ENCODE measurements around the gene PRIM2. TPM values are rescaled to one million over a fixed set of nuclear protein-coding genes. Genes with fewer than 3 reads are reported as not detected.
"Not testable (repeated sequence)": the region's sequence is repeated elsewhere in the genome, so short reads cannot be mapped to it uniquely, and the experiment has no call there.

PRIM2 gene
- total and polyA plus RNA-seq, 8 donors, result 11.2 to 18.8 (median 14.8) TPM

- H3K4me3 ChIP-seq, result no peak overlapping the region
- no peaks in the 10 kb centered on the region for H3K27me3 ChIP-seq
- intact Hi-C loops (cut with DNase I), result no loop called here
- no peaks in the 10 kb centered on the region for H3K36me3 ChIP-seq
- no peak for ATAC-seq
- TF ChIP-seq CTCF (IDR thresholded peaks at IDR 0.05), result no peak
- H3K4me1 ChIP-seq, result no peaks in the 10 kb centered on the region
- H3K27ac ChIP-seq, result no peak overlapping the region
- no peak for DNase-seq
- H3K9me3 ChIP-seq, result no peaks in the 10 kb centered on the region
Observed at GRCh38 chr6:57423468-57423867, 106.0 kb downstream of the PRIM2 start.

- intact Hi-C loops (cut with DNase I); H3K36me3 ChIP-seq; DNase-seq; H3K9me3 ChIP-seq; ATAC-seq; H3K4me3 ChIP-seq; H3K27ac ChIP-seq; H3K27me3 ChIP-seq: not testable (repeated sequence)
- peaks cover 4 to 25% of the 10 kb centered on the region in 2 donors for H3K4me1 ChIP-seq
Observed at GRCh38 chr6:57431742-57432141, 114.3 kb downstream of the PRIM2 start.

- intact Hi-C loops (cut with DNase I), result no loop called here
- Histone ChIP-seq H3K27me3 (no peaks in the 10 kb centered on the region), H3K4me1 (peaks cover 4 to 25% of the 10 kb centered on the region in 2 donors), H3K27ac (no peak overlapping the region), H3K9me3 (no peaks in the 10 kb centered on the region), H3K36me3 (no peaks in the 10 kb centered on the region), H3K4me3 (no peak overlapping the region)
- no peak for ATAC-seq
- no peak for DNase-seq
- TF ChIP-seq CTCF (IDR thresholded peaks at IDR 0.05), result no peak
Observed at GRCh38 chr6:57432157-57432556, 114.7 kb downstream of the PRIM2 start.

GRCh38 chr6:57432919-57433684 lies 115.7 kb downstream of the PRIM2 start:
- intact Hi-C loops (cut with DNase I), result no loop called here
- Histone ChIP-seq H3K4me3 (no peak overlapping the region), H3K9me3 (no peaks in the 10 kb centered on the region), H3K27ac (no peak overlapping the region), H3K4me1 (peaks cover 4 to 25% of the 10 kb centered on the region in 2 donors), H3K36me3 (no peaks in the 10 kb centered on the region), H3K27me3 (no peaks in the 10 kb centered on the region)
- TF ChIP-seq CTCF (IDR thresholded peaks at IDR 0.05), result no peak
- DNase-seq, result no peak
- no peak for ATAC-seq

- intact Hi-C loops (cut with DNase I); H3K27ac ChIP-seq; H3K9me3 ChIP-seq; H3K36me3 ChIP-seq; ATAC-seq; H3K27me3 ChIP-seq; H3K4me3 ChIP-seq: not testable (repeated sequence)
- peaks cover 4 to 25% of the 10 kb centered on the region in 2 donors for H3K4me1 ChIP-seq
- DNase-seq, result peak in 1 of 4 donors; percentile 19
Observed at GRCh38 chr6:57433790-57434189, 116.4 kb downstream of the PRIM2 start.

- DNase-seq, result no peak
- Histone ChIP-seq H3K4me1 (peaks cover 4 to 25% of the 10 kb centered on the region in 2 donors), H3K4me3 (no peak overlapping the region), H3K9me3 (no peaks in the 10 kb centered on the region), H3K27ac (no peak overlapping the region), H3K27me3 (no peaks in the 10 kb centered on the region), H3K36me3 (no peaks in the 10 kb centered on the region)
- ATAC-seq, result no peak
- intact Hi-C loops (cut with DNase I), result no loop called here
- no peak for TF ChIP-seq CTCF (IDR thresholded peaks at IDR 0.05)
Observed at GRCh38 chr6:57434944-57435343, 117.5 kb downstream of the PRIM2 start.
